ENCODE data around the gene CFD.
"Not testable (repeated sequence)": the region's sequence is repeated elsewhere in the genome, so short reads cannot be mapped to it uniquely, and the experiment has no call there.

The CFD gene

DNA sequence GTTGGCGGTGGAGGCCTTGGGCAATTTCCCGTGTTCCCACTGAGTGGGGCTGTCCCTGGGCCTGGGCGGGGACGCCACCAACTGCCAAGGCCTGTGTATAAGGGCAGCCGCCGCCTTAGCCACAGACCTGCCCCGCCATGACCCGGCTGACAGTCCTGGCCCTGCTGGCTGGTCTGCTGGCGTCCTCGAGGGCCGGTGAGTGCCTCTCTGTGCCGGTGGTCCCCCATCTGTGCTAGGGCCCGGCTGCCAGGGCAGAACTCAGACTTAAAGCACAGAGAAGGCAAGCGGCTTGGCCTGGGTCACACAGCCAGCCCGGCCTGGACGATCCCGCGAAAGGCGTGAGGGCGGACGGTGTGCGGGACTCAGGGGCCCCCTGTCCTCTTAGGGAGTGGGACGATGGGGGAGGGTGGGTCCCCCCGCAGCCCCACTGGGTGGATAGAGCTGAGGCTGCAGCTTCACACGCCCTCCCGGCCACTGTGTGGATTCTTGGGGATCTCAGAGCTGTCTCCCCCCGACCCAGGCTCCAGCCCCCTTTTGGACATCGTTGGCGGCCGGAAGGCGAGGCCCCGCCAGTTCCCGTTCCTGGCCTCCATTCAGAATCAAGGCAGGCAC lies 31.6 kb upstream of the CFD start, which contains the start of gene AZU1:
Gene AZU1 (plus strand): TSS at position 128 of the 612 bp plus-strand sequence. CDS start 10 bp downstream, at position 138.
- DNase-seq (ENCODE audit: insufficient read length) (no peak), FAIRE-seq (no peak)
- no peak for TF ChIP-seq POLR2AphosphoS5 (IDR thresholded peaks at IDR 0.05; ENCODE audit: low read depth, low read length)
- TF ChIP-seq POLR2A (IDR thresholded peaks at IDR 0.05; ENCODE audit: low read depth, low read length), result no peak
- no peak for TF ChIP-seq TAF1 (IDR thresholded peaks at IDR 0.05; ENCODE audit: borderline replicate concordance, low read depth, low read length)

DNA sequence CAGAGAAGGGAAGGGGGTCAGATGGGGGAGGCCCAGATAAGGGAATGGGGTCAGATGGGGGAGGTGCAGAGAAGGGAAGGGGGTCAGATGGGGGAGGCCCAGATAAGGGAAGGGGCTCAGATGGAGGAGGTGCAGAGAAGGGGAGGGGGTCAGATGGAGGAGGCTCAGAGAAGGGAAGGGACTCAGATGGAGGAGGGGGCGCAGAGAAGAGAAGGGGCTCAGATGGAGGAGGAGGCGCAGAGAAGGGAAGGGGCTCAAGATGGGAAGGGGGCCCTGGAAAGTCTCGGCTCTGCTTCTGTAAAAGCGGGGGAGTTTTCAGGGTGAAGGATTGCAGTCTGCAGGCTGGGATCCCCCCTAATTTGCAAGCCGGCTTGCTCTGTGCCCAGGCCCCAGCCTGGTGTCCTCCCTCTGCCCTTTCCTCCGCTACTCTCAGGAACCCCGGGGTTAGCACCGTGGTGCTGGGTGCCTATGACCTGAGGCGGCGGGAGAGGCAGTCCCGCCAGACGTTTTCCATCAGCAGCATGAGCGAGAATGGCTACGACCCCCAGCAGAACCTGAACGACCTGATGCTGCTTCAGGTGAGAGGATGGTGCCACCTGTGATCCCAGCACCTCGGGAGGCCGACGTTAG lies 30.2 kb upstream of the CFD start:
- no peak for FAIRE-seq
- DNase-seq (ENCODE audit: insufficient read length), result no peak
- TF ChIP-seq POLR2AphosphoS5 (IDR thresholded peaks at IDR 0.05; ENCODE audit: low read depth, low read length) (no peak), POLR2A (IDR thresholded peaks at IDR 0.05; ENCODE audit: low read depth, low read length) (no peak), TAF1 (IDR thresholded peaks at IDR 0.05; ENCODE audit: borderline replicate concordance, low read depth, low read length) (no peak)

DNA sequence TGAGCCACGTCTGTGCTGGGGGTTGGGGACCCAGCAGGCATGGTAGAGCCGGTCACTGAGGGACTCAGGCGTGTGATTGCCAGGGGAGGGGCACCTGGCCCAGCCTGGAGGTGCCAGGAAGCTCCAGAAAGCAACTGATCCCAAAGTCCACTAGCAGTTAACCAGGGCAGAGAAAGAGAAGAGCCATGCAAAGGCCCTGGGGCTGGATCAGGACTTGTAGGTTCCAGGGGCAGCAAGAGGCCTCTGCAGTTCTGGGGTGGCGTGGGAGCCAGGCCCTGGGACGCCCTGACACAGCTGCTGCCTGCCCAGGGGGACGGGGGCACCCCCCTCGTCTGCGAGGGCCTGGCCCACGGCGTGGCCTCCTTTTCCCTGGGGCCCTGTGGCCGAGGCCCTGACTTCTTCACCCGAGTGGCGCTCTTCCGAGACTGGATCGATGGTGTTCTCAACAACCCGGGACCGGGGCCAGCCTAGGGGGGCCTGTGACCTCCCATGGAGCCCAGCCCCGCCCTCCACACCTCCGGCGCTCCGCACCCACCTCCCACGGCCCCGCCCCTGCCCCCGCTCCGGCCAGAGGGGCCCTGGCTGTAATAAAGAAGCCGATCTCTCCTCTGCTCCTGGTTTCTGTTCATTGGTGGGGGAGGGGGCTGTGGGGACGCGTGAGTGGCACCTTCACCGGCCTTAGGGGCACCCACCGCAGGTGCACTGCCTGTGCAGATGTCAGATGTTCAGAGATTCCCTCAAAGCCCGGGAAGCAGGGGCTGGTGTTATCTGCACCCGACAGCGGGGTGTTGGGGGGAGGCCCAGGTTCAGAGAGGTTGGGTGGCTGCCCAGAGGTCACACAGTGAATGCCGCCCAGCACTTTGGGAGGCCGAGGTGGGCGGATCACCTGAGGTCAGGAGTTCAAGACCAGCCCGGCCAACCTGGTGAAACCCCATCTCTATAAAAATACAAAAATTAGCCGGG lies 27.8 kb upstream of the CFD start:
- FAIRE-seq, result no peak

GRCh38 chr19:834216-834615 lies 25.2 kb upstream of the CFD start:
- DNase-seq (ENCODE audit: insufficient read length) (no peak), FAIRE-seq (no peak)
- no peak for TF ChIP-seq POLR2A (IDR thresholded peaks at IDR 0.05; ENCODE audit: low read depth, low read length)
- no peak for TF ChIP-seq TAF1 (IDR thresholded peaks at IDR 0.05; ENCODE audit: borderline replicate concordance, low read depth, low read length)
- TF ChIP-seq POLR2AphosphoS5 (IDR thresholded peaks at IDR 0.05; ENCODE audit: low read depth, low read length), result no peak

More for the DNA sequence above, 27.8 kb upstream of the CFD start:
- no peak for DNase-seq (ENCODE audit: insufficient read length)
- TF ChIP-seq TAF1 (IDR thresholded peaks at IDR 0.05; ENCODE audit: borderline replicate concordance, low read depth, low read length) (no peak), POLR2A (IDR thresholded peaks at IDR 0.05; ENCODE audit: low read depth, low read length) (no peak), POLR2AphosphoS5 (IDR thresholded peaks at IDR 0.05; ENCODE audit: low read depth, low read length) (no peak)

DNA sequence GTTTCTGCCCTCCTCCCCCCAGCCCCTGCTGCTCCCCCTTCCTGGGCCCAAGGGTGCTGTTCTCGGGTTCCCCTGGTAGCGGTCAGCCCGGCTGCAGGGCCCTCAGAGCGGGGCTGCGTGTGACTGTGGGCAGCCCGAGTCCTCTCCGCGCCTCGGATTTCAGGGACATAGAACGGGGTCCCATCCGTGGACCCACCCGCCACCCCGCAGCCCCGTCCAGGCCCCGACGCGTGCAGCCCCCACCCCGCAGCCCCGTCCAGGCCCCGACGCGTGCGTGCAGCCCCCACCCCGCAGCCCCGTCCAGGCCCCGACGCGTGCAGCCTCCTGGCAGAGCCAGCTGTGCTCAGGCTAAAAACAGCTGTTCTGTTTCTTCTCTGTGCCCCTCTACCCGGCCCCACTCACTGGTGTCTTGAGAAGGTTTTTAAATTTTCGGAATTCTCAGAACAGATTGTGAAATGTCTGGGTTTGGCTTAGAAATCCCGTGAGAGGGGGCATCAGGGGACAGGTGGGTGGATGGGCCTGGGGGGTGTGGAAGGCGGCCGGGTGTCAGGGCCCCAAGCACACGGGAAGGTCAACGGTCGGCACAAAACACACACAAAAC lies 24.2 kb upstream of the CFD start:
- DNase-seq (ENCODE audit: insufficient read length), result no peak
- FAIRE-seq, result no peak
- TF ChIP-seq TAF1 (IDR thresholded peaks at IDR 0.05; ENCODE audit: borderline replicate concordance, low read depth, low read length) (no peak), POLR2AphosphoS5 (IDR thresholded peaks at IDR 0.05; ENCODE audit: low read depth, low read length) (no peak), POLR2A (IDR thresholded peaks at IDR 0.05; ENCODE audit: low read depth, low read length) (no peak)

DNA sequence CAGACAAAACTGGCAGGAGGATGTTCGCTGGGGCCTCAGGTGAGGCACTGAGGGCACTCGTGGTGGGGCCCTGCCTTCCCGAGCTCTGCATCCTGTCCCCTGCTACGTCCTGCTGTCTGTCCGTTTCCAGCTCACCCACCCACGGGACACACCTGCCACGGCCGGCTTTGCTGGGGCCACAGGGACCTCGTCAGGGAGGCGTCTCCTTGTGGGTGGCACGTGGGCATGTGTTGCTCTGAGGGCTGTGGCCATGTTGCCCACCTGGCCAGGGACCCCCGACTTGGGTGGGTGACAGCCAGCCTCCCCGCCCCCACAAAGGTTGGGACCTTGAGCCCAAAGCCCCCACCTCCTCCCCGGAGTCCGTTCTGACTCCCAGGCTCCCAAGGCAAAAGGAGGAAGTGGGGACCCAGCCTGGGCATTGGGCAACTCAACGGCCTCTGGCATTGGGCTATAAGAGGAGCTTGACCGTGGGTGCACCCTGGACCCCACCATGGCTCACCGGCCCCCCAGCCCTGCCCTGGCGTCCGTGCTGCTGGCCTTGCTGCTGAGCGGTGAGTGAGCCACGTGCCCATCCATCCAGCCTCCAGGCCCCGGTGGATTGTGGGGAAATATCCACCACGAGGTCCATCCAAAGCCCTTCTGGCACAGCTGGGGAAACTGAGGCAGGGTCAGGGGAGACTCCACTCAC lies 18.8 kb upstream of the CFD start, which contains the start of gene PRTN3:
Gene PRTN3 (plus strand): TSS at position 481 of the 688 bp plus-strand sequence. CDS start 10 bp downstream, at position 491.
- TF ChIP-seq POLR2AphosphoS5 (IDR thresholded peaks at IDR 0.05; ENCODE audit: low read depth, low read length), result no peak
- TF ChIP-seq TAF1 (IDR thresholded peaks at IDR 0.05; ENCODE audit: borderline replicate concordance, low read depth, low read length), result no peak
- no peak for TF ChIP-seq POLR2A (IDR thresholded peaks at IDR 0.05; ENCODE audit: low read depth, low read length)
- FAIRE-seq, result no peak
- no peak for DNase-seq (ENCODE audit: insufficient read length)

GRCh38 chr19:842802-843179 lies 16.7 kb upstream of the CFD start:
- DNase-seq (ENCODE audit: insufficient read length); FAIRE-seq: not testable (repeated sequence)

GRCh38 chr19:843180-843835 lies 16.2 kb upstream of the CFD start:
- TF ChIP-seq TAF1 (IDR thresholded peaks at IDR 0.05; ENCODE audit: borderline replicate concordance, low read depth, low read length) (no peak), POLR2AphosphoS5 (IDR thresholded peaks at IDR 0.05; ENCODE audit: low read depth, low read length) (no peak), POLR2A (IDR thresholded peaks at IDR 0.05; ENCODE audit: low read depth, low read length) (no peak)
- DNase-seq (ENCODE audit: insufficient read length), result no peak
- FAIRE-seq, result no peak

- no peak for FAIRE-seq
- DNase-seq (ENCODE audit: insufficient read length), result no peak
- TF ChIP-seq POLR2A (IDR thresholded peaks at IDR 0.05; ENCODE audit: low read depth, low read length), result no peak
- no peak for TF ChIP-seq TAF1 (IDR thresholded peaks at IDR 0.05; ENCODE audit: borderline replicate concordance, low read depth, low read length)
- no peak for TF ChIP-seq POLR2AphosphoS5 (IDR thresholded peaks at IDR 0.05; ENCODE audit: low read depth, low read length)
Observed at GRCh38 chr19:843836-844545, 15.5 kb upstream of the CFD start.

DNA sequence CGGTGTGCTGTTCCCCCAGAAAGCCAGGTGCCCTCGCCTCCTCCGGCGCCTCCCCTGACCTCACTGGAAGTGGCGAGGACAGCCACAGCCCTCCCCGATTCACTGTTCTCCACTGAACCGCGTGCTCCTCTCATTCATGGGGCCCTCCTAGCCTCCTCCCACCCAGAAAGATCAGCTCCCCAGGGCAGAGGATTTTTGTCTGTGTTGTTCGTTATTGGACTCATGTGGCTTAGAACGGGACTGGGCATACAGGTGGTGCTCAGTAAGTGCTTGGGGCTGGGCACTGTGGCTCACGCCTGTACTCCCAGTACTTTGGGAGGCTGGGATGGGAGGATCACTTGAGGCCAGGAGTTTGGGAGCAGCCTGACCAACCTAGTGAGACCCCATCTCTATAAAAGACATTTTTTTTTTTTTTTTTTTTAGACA lies 14.9 kb upstream of the CFD start:
- TF ChIP-seq TAF1 (IDR thresholded peaks at IDR 0.05; ENCODE audit: borderline replicate concordance, low read depth, low read length) (no peak), POLR2A (IDR thresholded peaks at IDR 0.05; ENCODE audit: low read depth, low read length) (no peak), POLR2AphosphoS5 (IDR thresholded peaks at IDR 0.05; ENCODE audit: low read depth, low read length) (no peak)
- DNase-seq (ENCODE audit: insufficient read length) (no peak), FAIRE-seq (no peak)
